ENCODE data around the gene OR7D4. TPM values are rescaled to one million over a fixed set of nuclear protein-coding genes. Genes with fewer than 3 reads are reported as not detected.

Gene OR7D4
- total RNA-seq, 1 donor from 2014 or later: not detected

- no peak for TF ChIP-seq CTCF (conservative IDR thresholded peaks at IDR 0.05; ENCODE audit: low read depth, low read length)
- no peak for DNase-seq (ENCODE audit: low read depth)
- H3K4me3 ChIP-seq (ENCODE audit: low read depth, low read length): no peak overlapping the region
Observed at GRCh38 chr19:9183000-9183399, 36.4 kb downstream of the OR7D4 start.

- no peak within 1 kb of the TSS for H3K4me3 ChIP-seq (ENCODE audit: low read depth, low read length)
- no peak for DNase-seq (ENCODE audit: low read depth)
- TF ChIP-seq CTCF (conservative IDR thresholded peaks at IDR 0.05; ENCODE audit: low read depth, low read length): no peak
Observed at GRCh38 chr19:9178901-9179300, 40.5 kb downstream of the OR7D4 start, which contains the start of gene OR7D2. Gene OR7D2 (plus strand): TSS chr19:9178979. CDS start chr19:9185782, 6,803 bp downstream.

GRCh38 chr19:9175326-9175725 lies 44.1 kb downstream of the OR7D4 start:
- no peak overlapping the region for H3K4me3 ChIP-seq (ENCODE audit: low read depth, low read length)
- TF ChIP-seq CTCF (conservative IDR thresholded peaks at IDR 0.05; ENCODE audit: low read depth, low read length): no peak
- no peak for DNase-seq (ENCODE audit: low read depth)

GRCh38 chr19:9171393-9171991 lies 47.9 kb downstream of the OR7D4 start:
- no peak for DNase-seq (ENCODE audit: low read depth)
- TF ChIP-seq CTCF (conservative IDR thresholded peaks at IDR 0.05; ENCODE audit: low read depth, low read length): no peak
- no peak overlapping the region for H3K4me3 ChIP-seq (ENCODE audit: low read depth, low read length)

- DNase-seq (ENCODE audit: low read depth): no peak
- no peak for TF ChIP-seq CTCF (conservative IDR thresholded peaks at IDR 0.05; ENCODE audit: low read depth, low read length)
- H3K4me3 ChIP-seq (ENCODE audit: low read depth, low read length): no peak overlapping the region
Observed at GRCh38 chr19:9166846-9167245, 52.5 kb downstream of the OR7D4 start.

- no peak for TF ChIP-seq CTCF (conservative IDR thresholded peaks at IDR 0.05; ENCODE audit: low read depth, low read length)
- DNase-seq (ENCODE audit: low read depth): no peak
- H3K4me3 ChIP-seq (ENCODE audit: low read depth, low read length): no peak overlapping the region
Observed at GRCh38 chr19:9165261-9165660, 54.1 kb downstream of the OR7D4 start.

- DNase-seq (ENCODE audit: low read depth): no peak
- TF ChIP-seq CTCF (conservative IDR thresholded peaks at IDR 0.05; ENCODE audit: low read depth, low read length): no peak
- no peak overlapping the region for H3K4me3 ChIP-seq (ENCODE audit: low read depth, low read length)
Observed at GRCh38 chr19:9161427-9161826, 58.0 kb downstream of the OR7D4 start.
